Esophagus squamous epithelium (tissue), 4 donors: ENCODE results near the gene SLC38A1.

Source experiments
- POLR2A ChIP-seq, 4 donors: fragments of 450-650 bp; IDR thresholded peaks; one replicate each; pipeline ENCODE4 v1.6.1; 2017; ENCODE audit warnings: antibody characterized with exemption in 4 of 4, mild to moderate bottlenecking in 4 of 4, moderate library complexity in 3 of 4
- TF ChIP-seq, protein P1 (sequence below), 6 experiments: fragments of 450-650 bp in 4 of 6; fragments of 200-600 bp in 2 of 6; sonication (generic) in 2 of 6; IDR thresholded peaks; one replicate each; pipeline ENCODE4 v1.5.1; 2016 to 2019; ENCODE audit warnings: antibody characterized with exemption in 6 of 6, mild to moderate bottlenecking in 4 of 6, moderate library complexity in 4 of 6

DNA sequence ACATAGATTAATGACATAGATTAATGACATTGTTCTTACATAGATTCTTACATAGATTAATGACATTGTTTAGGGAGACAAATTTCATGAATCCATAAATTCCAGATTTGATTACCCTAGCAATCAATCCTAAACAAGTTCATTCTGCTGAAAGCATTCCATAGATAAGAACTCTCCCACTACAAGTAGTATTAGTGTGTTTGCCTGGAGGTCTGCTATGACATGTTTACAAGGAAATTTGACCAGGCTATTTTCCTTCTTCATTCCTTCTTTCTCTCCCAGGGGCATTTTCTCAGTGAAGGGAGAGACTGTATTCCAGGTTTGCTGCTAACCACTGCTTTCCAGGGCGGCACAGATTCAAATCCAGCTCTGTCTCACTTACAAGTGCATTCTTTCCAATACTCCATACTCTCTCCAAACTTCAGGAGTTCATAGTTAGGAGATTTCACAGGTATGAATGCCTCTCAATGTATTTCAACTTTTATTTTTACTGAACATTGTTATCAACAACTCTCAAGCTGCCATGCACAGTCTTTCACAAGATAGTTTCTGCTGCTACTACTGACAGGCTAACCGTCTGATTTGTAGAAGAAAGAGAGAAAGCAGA is 134.5 kb downstream of the SLC38A1 start:
- no peak for TF ChIP-seq POLR2A (IDR thresholded peaks at IDR 0.05)
- TF ChIP-seq, protein P1, sequence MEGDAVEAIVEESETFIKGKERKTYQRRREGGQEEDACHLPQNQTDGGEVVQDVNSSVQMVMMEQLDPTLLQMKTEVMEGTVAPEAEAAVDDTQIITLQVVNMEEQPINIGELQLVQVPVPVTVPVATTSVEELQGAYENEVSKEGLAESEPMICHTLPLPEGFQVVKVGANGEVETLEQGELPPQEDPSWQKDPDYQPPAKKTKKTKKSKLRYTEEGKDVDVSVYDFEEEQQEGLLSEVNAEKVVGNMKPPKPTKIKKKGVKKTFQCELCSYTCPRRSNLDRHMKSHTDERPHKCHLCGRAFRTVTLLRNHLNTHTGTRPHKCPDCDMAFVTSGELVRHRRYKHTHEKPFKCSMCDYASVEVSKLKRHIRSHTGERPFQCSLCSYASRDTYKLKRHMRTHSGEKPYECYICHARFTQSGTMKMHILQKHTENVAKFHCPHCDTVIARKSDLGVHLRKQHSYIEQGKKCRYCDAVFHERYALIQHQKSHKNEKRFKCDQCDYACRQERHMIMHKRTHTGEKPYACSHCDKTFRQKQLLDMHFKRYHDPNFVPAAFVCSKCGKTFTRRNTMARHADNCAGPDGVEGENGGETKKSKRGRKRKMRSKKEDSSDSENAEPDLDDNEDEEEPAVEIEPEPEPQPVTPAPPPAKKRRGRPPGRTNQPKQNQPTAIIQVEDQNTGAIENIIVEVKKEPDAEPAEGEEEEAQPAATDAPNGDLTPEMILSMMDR (IDR thresholded peaks at IDR 0.05) = no peak
